ENCODE results near the gene MMRN2. TPM values are rescaled to one million over a fixed set of nuclear protein-coding genes. Genes with fewer than 3 reads are reported as not detected.

The MMRN2 gene
- total RNA-seq, 1 donor from 2014 or later, result 66.2 TPM

DNA sequence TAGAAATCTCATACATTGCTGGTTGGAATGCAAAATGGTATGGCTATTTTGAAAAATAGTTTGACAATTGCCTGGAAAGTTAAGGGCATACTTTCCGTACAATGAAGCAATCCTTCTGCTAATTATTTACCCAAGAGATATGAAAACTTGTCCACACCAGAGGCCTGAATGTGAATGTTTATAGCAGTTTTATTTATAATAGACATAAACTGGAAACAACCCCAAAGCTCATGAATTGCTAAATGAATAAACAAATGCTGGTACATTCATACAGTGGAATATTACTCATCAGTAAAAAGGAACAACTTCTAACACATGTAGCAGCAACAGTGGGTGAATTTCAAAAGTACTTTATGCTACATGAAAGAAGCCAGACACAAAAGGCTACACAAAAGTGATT lies 42.7 kb downstream of the MMRN2 start:
- ATAC-seq, result no peak
- intact Hi-C loops (cut with DNase I), result no loop called here

DNA sequence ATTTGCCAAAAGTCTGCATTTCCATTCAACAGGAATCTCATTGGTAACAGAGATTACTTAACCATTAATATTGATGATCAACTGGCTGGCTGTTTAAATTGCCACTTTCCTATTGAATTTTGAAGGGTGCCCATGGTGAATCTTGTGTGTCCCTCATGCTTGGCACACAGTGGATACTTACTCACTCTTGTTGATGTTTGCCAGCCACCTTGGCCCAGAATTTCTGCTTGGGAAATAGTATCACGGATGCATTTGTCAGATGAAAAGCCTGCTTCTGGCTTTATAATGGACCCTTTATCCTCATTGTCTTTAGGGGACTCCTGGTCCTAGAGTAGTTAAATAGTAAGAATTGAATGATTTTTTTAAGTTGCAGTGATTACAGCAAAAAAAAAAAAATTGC lies 52.0 kb downstream of the MMRN2 start:
- intact Hi-C loops (cut with DNase I), result no loop called here
- DNase-seq (ENCODE audit: low spot score), result no peak
- no peak for ATAC-seq

More for the DNA sequence above, 42.7 kb downstream of the MMRN2 start:
- no peak for DNase-seq (ENCODE audit: low spot score)

DNA sequence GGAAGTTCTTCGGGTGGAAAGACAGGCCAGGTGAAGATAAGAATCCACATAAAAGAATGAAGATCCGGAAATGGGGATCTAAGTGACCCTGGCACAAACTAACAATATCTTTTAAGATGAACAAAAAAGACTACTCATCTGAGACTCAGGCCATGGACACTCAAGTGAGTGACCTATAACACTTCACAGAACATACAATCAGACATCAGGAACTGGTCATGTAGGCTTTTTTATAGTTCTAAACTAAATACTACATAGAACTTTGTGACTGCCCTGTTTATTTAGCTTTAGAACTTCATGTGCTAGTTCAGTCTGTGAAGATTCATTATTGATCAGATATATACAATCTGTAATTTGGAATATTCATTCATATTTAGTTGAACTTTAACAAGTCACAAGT lies 52.8 kb downstream of the MMRN2 start:
- intact Hi-C loops (cut with DNase I), result no loop called here
- ATAC-seq, result no peak
- DNase-seq (ENCODE audit: low spot score), result no peak

DNA sequence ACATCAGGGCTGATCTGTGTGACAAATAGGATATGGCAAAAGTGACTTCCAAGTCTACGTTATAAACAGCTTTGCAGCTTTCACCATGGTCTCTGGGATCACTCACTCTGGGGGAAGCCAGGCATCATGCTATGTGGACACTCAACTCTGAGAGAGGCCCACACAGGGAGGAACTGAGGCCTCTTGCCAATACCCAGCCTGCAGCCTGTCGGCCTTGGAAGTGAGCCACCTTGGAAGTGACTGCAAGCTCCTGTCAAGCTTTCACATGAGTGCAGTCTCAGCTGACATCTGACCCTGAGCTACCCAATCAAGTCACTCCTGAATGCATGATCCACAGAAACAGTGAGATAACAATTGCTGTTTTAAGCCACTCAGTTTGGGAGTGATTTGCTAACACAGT lies 56.5 kb downstream of the MMRN2 start:
- intact Hi-C loops (cut with DNase I), result no loop called here
- ATAC-seq (peak; percentile 59), DNase-seq (ENCODE audit: low spot score) (no peak)

DNA sequence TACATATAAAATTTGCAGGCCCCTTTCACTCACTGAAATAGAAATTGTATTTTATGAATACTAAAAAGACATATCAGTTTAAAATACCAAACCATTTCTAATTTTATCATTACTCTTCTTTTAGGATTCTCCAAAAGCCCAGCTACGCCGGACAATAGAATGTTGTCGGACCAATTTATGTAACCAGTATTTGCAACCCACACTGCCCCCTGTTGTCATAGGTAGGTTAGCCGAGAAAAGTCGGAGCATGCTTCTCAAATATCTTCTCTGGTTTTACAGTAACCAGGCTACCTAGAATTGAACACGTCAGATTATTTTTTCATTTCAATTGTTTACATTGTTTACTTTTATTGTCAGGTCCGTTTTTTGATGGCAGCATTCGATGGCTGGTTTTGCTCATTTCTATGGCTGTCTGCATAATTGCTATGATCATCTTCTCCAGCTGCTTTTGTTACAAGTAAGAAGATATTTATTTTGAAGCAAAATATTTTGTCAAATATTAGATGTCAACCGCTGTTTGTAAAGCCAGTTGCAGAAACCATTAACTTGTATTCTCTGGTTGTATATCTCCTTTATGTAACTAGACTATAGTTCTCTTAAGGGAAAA lies 57.6 kb downstream of the MMRN2 start:
- ATAC-seq, result peak; percentile 90
- DNase-seq (ENCODE audit: low spot score), result peak; percentile 76
- intact Hi-C loops (cut with DNase I), result loop anchor here (2.0 kb wide), 1 partner anchor 213 kb away; no protein-coding TSS in a partner anchor

DNA sequence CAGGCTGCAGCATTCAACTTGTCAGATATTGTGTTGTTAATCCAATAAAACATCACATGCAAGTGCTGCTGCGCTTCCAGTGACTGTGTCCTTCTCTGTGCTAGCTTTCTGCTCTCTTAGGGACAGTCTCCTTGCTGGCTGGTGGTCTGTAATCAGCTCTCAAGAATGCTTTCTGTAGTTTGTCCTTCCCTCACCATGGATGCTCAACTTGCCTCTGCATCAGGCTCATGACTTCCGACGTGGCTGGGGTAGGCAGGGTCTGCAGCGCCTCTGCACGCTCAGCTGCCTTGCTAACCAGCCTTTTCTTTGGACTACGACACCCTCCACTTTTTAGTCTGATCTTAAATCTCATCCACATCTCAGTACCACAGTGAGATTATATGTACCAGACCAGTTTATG lies 58.3 kb downstream of the MMRN2 start:
- DNase-seq (ENCODE audit: low spot score) (no peak), ATAC-seq (peak; percentile 16)
- intact Hi-C loops (cut with DNase I), result loop anchor here (2.0 kb wide), 1 partner anchor 212 kb away; no protein-coding TSS in a partner anchor

DNA sequence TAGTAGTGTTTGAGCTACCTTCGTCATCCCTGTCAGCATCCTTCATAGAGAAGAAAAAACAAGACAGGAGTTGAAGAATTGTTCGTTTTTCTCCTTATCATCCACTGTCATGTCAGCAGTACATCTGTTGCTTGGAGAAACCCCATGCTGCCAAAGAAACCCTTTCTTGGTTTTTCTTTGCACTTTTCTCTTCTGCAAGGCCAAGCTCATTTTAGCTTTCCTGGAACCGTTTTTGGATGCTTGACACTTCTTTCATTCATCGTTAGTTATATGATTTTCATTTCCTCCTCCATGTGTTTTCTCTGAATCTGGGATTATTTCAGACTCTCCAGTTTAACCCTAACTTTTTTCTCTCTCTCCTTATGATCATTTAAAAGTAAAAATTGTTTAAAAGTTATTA lies 58.9 kb downstream of the MMRN2 start:
- intact Hi-C loops (cut with DNase I), result loop anchor here (2.0 kb wide), 1 partner anchor 212 kb away; no protein-coding TSS in a partner anchor
- DNase-seq (ENCODE audit: low spot score) (no peak), ATAC-seq (no peak)

DNA sequence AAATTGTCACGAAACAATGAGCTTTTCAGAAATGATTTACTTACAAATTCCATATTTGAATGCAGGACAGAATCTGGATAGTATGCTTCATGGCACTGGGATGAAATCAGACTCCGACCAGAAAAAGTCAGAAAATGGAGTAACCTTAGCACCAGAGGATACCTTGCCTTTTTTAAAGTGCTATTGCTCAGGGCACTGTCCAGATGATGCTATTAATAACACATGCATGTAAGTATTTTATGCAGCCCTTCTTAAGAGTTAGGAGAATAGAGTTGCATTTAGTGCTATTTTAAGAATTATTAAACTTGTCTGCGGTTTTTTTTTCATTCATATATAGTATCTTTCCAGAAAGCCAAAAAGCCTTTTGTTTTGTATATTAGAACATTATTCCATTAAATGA lies 67.4 kb downstream of the MMRN2 start:
- ATAC-seq (no peak), DNase-seq (ENCODE audit: low spot score) (no peak)
- intact Hi-C loops (cut with DNase I), result no loop called here

DNA sequence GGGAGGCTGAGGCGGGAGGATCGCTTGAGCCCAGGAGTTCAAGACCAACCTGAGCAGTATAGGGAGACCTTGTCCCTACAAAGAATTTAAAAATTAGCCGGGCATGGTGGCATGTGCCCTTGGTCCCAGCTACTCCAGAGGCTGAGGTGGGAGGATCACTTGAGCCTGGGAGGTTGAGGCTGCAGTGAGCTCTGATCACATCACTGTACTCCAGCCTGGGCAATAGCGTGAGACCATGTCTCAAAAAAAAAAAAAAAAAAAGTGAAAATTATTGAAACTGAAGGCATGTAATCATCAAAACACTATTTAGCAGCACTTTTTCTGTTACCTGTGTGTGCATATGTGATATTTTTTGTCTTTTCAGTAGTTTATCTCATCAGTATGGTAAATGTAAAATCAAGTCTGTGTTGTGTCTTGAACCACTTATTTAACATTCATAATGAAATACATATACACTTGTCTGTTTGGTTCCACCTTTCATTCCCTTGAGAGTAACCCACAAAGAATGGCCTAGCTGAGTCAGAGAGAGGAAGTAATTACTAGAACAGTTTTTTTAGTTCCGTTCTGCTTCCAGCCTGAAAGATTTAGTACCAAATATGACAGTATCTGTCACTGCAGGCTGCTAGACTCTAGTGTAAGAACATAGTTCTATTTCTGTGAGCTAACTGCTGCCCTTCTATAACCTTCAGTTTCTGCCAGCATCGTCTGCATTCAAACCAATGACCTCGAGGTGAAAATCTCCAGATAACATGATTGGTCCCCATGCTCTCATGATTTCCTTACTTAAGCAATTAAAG lies 68.6 kb downstream of the MMRN2 start:
- DNase-seq (ENCODE audit: low spot score) (no peak), ATAC-seq (peak; percentile 63)
- intact Hi-C loops (cut with DNase I), result no loop called here

Other genes with a start within 250 kb of the MMRN2 start
- gene BMPR1A, start 201.0 kb downstream of the MMRN2 start, total RNA-seq, result 76.0 TPM
- gene SNCG, start 984 bp upstream of the MMRN2 start, total RNA-seq, result 132 TPM
- 599 TPM for gene ADIRF, start 10.9 kb upstream of the MMRN2 start, total RNA-seq
- gene FAM25A, start 62.7 kb upstream of the MMRN2 start, total RNA-seq, result not detected
- gene GLUD1, start 137.2 kb upstream of the MMRN2 start, total RNA-seq, result 141 TPM
- 25.8 TPM for gene SHLD2, start 137.6 kb upstream of the MMRN2 start, total RNA-seq